Thyroid gland (tissue), 4 donors: ENCODE results near the gene NUTM2A.
"Not testable (repeated sequence)": the region's sequence is repeated elsewhere in the genome, so short reads cannot be mapped to it uniquely, and the experiment has no call there.

Source experiments
- POLR2A ChIP-seq, 2 donors: fragments of 450-650 bp; IDR thresholded peaks; one replicate each; pipeline ENCODE4 v1.6.1; 2017; ENCODE audit warnings: antibody characterized with exemption in 2 of 2, mild to moderate bottlenecking in 2 of 2, moderate library complexity in 1 of 2
- TF ChIP-seq, protein P1 (sequence below), 6 experiments: fragments of 200-600 bp in 3 of 6; fragments of 450-650 bp in 3 of 6; sonication (generic) in 3 of 6; IDR thresholded peaks; one replicate each; pipeline ENCODE4 v1.5.1; 2016 to 2019; ENCODE audit warnings: antibody characterized with exemption in 6 of 6, mild to moderate bottlenecking in 2 of 6, inconsistent platforms in 1 of 6, moderate library complexity in 1 of 6

DNA sequence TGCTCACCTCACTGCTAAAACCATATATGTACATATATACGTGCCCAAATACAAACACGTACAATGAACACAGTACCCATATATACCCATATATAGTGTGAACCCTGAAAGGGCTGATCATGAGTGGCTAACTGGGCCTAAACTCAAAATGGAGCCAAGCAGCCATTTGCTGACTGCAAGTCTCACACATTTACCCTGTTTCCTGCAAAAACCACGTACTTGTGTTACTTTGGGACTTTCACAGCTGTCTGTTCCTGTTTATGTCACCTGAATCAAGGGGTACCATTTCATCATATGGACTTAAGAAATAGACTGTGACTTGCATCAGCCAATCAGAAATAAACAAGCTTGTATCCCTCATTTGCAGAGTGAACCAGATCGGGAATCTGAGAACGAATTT is 5.9 kb upstream of the NUTM2A start:
- TF ChIP-seq, protein P1, sequence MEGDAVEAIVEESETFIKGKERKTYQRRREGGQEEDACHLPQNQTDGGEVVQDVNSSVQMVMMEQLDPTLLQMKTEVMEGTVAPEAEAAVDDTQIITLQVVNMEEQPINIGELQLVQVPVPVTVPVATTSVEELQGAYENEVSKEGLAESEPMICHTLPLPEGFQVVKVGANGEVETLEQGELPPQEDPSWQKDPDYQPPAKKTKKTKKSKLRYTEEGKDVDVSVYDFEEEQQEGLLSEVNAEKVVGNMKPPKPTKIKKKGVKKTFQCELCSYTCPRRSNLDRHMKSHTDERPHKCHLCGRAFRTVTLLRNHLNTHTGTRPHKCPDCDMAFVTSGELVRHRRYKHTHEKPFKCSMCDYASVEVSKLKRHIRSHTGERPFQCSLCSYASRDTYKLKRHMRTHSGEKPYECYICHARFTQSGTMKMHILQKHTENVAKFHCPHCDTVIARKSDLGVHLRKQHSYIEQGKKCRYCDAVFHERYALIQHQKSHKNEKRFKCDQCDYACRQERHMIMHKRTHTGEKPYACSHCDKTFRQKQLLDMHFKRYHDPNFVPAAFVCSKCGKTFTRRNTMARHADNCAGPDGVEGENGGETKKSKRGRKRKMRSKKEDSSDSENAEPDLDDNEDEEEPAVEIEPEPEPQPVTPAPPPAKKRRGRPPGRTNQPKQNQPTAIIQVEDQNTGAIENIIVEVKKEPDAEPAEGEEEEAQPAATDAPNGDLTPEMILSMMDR (IDR thresholded peaks at IDR 0.05), result not testable (repeated sequence)
- TF ChIP-seq POLR2A (IDR thresholded peaks at IDR 0.05), result not testable (repeated sequence)
